WTC11 (cell line): Measurements from ENCODE around the gene SPAG4. TPM values are rescaled to one million over a fixed set of nuclear protein-coding genes. Genes with fewer than 3 reads are reported as not detected.

Source experiments
- ATAC-seq: fragments of 200-7000 bp; cut with Tn5 transposase; 2 replicates; pipeline ENCODE4 v1.10.0; 2021; ENCODE audit warnings: mild to moderate bottlenecking, moderate library complexity
- CTCF ChIA-PET: fragments of 300-600 bp; sonication (Branson Sonifier 250); formaldehyde crosslinking; loops from one replicate; lab custom pipeline; 2021; ENCODE audit warnings: antibody characterized with exemption; lab: Charles Lee
- POLR2A ChIA-PET: fragments of 350-600 bp; sonication (Branson Sonifier 250); formaldehyde crosslinking; loops from one replicate; lab custom pipeline; 2021; ENCODE audit warnings: antibody characterized with exemption; lab: Charles Lee
- DNase-seq: peaks from one replicate; pipeline ENCODE4 v3.0.0; 2021; ENCODE audit warnings: low spot score
- H3K27ac Mint-ChIP-seq: 2 replicates; pipeline ENCODE4 v1.8.0; 2021; ENCODE audit warnings: mixed read lengths
- H3K27me3 Mint-ChIP-seq: 2 replicates; pipeline ENCODE4 v1.8.0; 2021; ENCODE audit warnings: low read depth, mild to moderate bottlenecking, moderate library complexity, mixed read lengths
- H3K36me3 Mint-ChIP-seq: 2 replicates; pipeline ENCODE4 v1.8.0; 2021; ENCODE audit warnings: mixed read lengths
- H3K4me1 Mint-ChIP-seq: 2 replicates; pipeline ENCODE4 v1.8.0; 2022; ENCODE audit warnings: mixed read lengths
- H3K4me3 Mint-ChIP-seq: 2 replicates; pipeline ENCODE4 v1.8.0; 2021; ENCODE audit warnings: mild to moderate bottlenecking, moderate library complexity, mixed read lengths
- H3K9me3 Mint-ChIP-seq: 2 replicates; pipeline ENCODE4 v1.8.0; 2021; ENCODE audit warnings: mixed read lengths
- GRHL2 ChIP-seq: fragments of 250-450 bp; sonication (Bioruptor Pico); IDR thresholded peaks from 2 replicates; pipeline ENCODE4 v1.8.0; 2022; ENCODE audit warnings: mild to moderate bottlenecking, moderate library complexity; ENCODE audit not compliant: insufficient replicate concordance, severe bottlenecking
- GTF2I ChIP-seq: fragments of 250-450 bp; sonication (Bioruptor Pico); conservative IDR thresholded peaks from 2 replicates; pipeline ENCODE4 v1.4.0; 2021; ENCODE audit warnings: mild to moderate bottlenecking
- HMGA2 ChIP-seq: fragments of 250-450 bp; sonication (Bioruptor Pico); IDR thresholded peaks from 2 replicates; pipeline ENCODE4 v1.4.0; 2021; ENCODE audit warnings: mild to moderate bottlenecking, moderate library complexity
- JAZF1 ChIP-seq: fragments of 250-450 bp; sonication (Bioruptor Pico); IDR thresholded peaks from 2 replicates; pipeline ENCODE4 v1.9.0; 2021; ENCODE audit warnings: moderate library complexity, mild to moderate bottlenecking, inconsistent platforms
- NFATC4 ChIP-seq: fragments of 250-450 bp; sonication (Bioruptor Pico); IDR thresholded peaks from 2 replicates; pipeline ENCODE4 v1.9.0; 2021; ENCODE audit warnings: mild to moderate bottlenecking
- NR2C2 ChIP-seq: sonication (generic); formaldehyde crosslinking; IDR thresholded peaks from 2 replicates; pipeline ENCODE4 v1.8.0; 2022; ENCODE audit warnings: mild to moderate bottlenecking, missing genetic modification reagents
- RORB ChIP-seq: fragments of 250-450 bp; sonication (Bioruptor Pico); IDR thresholded peaks from 2 replicates; pipeline ENCODE4 v1.9.0; 2021; ENCODE audit warnings: mild to moderate bottlenecking
- SMAD3 ChIP-seq: sonication (generic); formaldehyde crosslinking; IDR thresholded peaks from 2 replicates; pipeline ENCODE4 v1.8.0; 2022; ENCODE audit warnings: missing genetic modification reagents, mild to moderate bottlenecking, borderline replicate concordance
- SP1 ChIP-seq: sonication (generic); formaldehyde crosslinking; conservative IDR thresholded peaks from 2 replicates; pipeline ENCODE4 v1.8.1; 2022; ENCODE audit warnings: missing genetic modification reagents
- total RNA-seq: library from RNA; stranded (reverse); gene quantifications from 3 replicates; pipeline ENCODE4 v1.2.3, GENCODE V29; 2021
- TF ChIP-seq, protein P1 (sequence below): sonication (generic); formaldehyde crosslinking; IDR thresholded peaks from 2 replicates; pipeline ENCODE4 v1.8.0; 2023; ENCODE audit warnings: missing genetic modification reagents, mild to moderate bottlenecking, borderline replicate concordance
- TF ChIP-seq, protein P2 (sequence below): sonication (generic); formaldehyde crosslinking; IDR thresholded peaks from 2 replicates; pipeline ENCODE4 v1.8.1; 2022; ENCODE audit warnings: low read depth, mild to moderate bottlenecking, moderate library complexity, missing genetic modification reagents, borderline replicate concordance
- TF ChIP-seq, protein P3 (sequence below): sonication (generic); formaldehyde crosslinking; IDR thresholded peaks from 2 replicates; pipeline ENCODE4 v1.8.1; 2023; ENCODE audit warnings: mild to moderate bottlenecking, missing genetic modification reagents, moderate library complexity
- TF ChIP-seq, protein P4 (sequence below): sonication (generic); formaldehyde crosslinking; IDR thresholded peaks from 2 replicates; pipeline ENCODE4 v1.8.0; 2022; ENCODE audit warnings: mild to moderate bottlenecking, missing genetic modification reagents
- TF ChIP-seq, protein P5 (sequence below): sonication (generic); formaldehyde crosslinking; IDR thresholded peaks from 2 replicates; pipeline ENCODE4 v1.8.1; 2023; ENCODE audit warnings: mild to moderate bottlenecking, missing genetic modification reagents
- TF ChIP-seq, protein P6 (sequence below): sonication (generic); formaldehyde crosslinking; IDR thresholded peaks from 2 replicates; pipeline ENCODE4 v1.8.1; 2022; ENCODE audit warnings: mild to moderate bottlenecking, missing genetic modification reagents, moderate library complexity, borderline replicate concordance
- TF ChIP-seq, protein P7 (sequence below): fragments of 200-600 bp; IDR thresholded peaks from 2 replicates; pipeline ENCODE4 v1.8.0; 2022; ENCODE audit warnings: antibody characterized with exemption

Gene SPAG4
- total RNA-seq, 1 experiment from 2014 or later = 3.5 TPM

DNA sequence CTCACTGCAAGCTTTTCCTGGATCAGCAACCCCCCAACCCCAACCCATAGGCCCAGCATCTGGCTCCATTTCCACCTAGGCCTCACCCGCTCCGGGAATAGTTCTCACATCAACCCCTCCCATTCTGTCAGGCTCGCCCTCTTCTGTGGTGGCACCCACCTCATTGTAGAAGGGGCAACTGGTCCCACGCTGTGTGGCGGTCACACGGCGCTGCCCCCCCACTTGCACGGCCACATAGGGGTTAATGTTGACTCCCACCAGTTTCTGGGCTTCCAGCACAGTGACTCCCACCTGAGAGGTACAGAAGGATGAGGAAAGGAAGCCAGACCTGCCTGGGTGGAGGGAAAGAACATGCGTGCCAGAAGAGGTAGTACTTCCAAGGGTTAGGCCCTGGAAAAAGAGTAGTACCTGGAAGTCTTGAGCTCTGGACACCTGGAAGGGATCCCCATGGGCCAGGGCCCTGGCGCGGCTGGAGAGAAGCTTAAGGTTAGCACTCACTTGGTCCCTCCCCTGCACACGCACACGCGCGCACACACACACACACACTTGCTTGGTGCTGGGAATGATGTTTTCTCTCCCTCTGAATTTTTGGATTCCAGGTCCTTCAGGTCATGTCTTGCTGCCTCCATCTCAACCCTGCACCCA lies 12.7 kb upstream of the SPAG4 start:
- POLR2A ChIA-PET = interaction anchor here (1.0 to 1.4 kb wide), 2 partner anchors 13 to 16 kb away, joined by 3 to 4 read pairs; partner anchors contain the start of gene SPAG4
- ATAC-seq (no peak), DNase-seq (no peak)
- Mint-ChIP-seq H3K9me3 (no peaks in the 10 kb centered on the region), H3K27me3 (peaks cover 64% of the 10 kb centered on the region), H3K27ac (no peak overlapping the region), H3K4me1 (peaks cover 9% of the 10 kb centered on the region), H3K36me3 (no peaks in the 10 kb centered on the region), H3K4me3 (no peak overlapping the region)
- CTCF ChIA-PET = interaction anchor here (0.6 to 3.5 kb wide), 4 partner anchors 16 to 284 kb away, joined by 4 to 34 read pairs (median 12); partner anchors contain the start of gene ERGIC3
- no peak for TF ChIP-seq NFATC4 (CRISPR knock-in tag)
- no peak for TF ChIP-seq SP1 (CRISPR knock-in tag)
- TF ChIP-seq, protein P1, sequence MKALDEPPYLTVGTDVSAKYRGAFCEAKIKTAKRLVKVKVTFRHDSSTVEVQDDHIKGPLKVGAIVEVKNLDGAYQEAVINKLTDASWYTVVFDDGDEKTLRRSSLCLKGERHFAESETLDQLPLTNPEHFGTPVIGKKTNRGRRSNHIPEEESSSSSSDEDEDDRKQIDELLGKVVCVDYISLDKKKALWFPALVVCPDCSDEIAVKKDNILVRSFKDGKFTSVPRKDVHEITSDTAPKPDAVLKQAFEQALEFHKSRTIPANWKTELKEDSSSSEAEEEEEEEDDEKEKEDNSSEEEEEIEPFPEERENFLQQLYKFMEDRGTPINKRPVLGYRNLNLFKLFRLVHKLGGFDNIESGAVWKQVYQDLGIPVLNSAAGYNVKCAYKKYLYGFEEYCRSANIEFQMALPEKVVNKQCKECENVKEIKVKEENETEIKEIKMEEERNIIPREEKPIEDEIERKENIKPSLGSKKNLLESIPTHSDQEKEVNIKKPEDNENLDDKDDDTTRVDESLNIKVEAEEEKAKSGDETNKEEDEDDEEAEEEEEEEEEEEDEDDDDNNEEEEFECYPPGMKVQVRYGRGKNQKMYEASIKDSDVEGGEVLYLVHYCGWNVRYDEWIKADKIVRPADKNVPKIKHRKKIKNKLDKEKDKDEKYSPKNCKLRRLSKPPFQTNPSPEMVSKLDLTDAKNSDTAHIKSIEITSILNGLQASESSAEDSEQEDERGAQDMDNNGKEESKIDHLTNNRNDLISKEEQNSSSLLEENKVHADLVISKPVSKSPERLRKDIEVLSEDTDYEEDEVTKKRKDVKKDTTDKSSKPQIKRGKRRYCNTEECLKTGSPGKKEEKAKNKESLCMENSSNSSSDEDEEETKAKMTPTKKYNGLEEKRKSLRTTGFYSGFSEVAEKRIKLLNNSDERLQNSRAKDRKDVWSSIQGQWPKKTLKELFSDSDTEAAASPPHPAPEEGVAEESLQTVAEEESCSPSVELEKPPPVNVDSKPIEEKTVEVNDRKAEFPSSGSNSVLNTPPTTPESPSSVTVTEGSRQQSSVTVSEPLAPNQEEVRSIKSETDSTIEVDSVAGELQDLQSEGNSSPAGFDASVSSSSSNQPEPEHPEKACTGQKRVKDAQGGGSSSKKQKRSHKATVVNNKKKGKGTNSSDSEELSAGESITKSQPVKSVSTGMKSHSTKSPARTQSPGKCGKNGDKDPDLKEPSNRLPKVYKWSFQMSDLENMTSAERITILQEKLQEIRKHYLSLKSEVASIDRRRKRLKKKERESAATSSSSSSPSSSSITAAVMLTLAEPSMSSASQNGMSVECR (CRISPR knock-in tag) = no peak
- TF ChIP-seq, protein P2, sequence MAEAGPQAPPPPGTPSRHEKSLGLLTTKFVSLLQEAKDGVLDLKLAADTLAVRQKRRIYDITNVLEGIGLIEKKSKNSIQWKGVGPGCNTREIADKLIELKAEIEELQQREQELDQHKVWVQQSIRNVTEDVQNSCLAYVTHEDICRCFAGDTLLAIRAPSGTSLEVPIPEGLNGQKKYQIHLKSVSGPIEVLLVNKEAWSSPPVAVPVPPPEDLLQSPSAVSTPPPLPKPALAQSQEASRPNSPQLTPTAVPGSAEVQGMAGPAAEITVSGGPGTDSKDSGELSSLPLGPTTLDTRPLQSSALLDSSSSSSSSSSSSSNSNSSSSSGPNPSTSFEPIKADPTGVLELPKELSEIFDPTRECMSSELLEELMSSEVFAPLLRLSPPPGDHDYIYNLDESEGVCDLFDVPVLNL = no peak
- no peak for TF ChIP-seq GTF2I (CRISPR knock-in tag)
- TF ChIP-seq, protein P3, sequence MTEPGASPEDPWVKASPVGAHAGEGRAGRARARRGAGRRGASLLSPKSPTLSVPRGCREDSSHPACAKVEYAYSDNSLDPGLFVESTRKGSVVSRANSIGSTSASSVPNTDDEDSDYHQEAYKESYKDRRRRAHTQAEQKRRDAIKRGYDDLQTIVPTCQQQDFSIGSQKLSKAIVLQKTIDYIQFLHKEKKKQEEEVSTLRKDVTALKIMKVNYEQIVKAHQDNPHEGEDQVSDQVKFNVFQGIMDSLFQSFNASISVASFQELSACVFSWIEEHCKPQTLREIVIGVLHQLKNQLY (CRISPR knock-in tag) = no peak
- TF ChIP-seq SMAD3 (CRISPR knock-in tag) = no peak
- TF ChIP-seq RORB = no peak
- TF ChIP-seq, protein P4, sequence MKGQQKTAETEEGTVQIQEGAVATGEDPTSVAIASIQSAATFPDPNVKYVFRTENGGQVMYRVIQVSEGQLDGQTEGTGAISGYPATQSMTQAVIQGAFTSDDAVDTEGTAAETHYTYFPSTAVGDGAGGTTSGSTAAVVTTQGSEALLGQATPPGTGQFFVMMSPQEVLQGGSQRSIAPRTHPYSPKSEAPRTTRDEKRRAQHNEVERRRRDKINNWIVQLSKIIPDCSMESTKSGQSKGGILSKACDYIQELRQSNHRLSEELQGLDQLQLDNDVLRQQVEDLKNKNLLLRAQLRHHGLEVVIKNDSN (CRISPR knock-in tag) = no peak
- no peak for TF ChIP-seq GRHL2 (CRISPR knock-in tag)
- no peak for TF ChIP-seq NR2C2 (CRISPR knock-in tag)
- TF ChIP-seq HMGA2 = no peak
- TF ChIP-seq, protein P5, sequence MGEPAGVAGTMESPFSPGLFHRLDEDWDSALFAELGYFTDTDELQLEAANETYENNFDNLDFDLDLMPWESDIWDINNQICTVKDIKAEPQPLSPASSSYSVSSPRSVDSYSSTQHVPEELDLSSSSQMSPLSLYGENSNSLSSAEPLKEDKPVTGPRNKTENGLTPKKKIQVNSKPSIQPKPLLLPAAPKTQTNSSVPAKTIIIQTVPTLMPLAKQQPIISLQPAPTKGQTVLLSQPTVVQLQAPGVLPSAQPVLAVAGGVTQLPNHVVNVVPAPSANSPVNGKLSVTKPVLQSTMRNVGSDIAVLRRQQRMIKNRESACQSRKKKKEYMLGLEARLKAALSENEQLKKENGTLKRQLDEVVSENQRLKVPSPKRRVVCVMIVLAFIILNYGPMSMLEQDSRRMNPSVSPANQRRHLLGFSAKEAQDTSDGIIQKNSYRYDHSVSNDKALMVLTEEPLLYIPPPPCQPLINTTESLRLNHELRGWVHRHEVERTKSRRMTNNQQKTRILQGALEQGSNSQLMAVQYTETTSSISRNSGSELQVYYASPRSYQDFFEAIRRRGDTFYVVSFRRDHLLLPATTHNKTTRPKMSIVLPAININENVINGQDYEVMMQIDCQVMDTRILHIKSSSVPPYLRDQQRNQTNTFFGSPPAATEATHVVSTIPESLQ (CRISPR knock-in tag) = no peak
- TF ChIP-seq, protein P6, sequence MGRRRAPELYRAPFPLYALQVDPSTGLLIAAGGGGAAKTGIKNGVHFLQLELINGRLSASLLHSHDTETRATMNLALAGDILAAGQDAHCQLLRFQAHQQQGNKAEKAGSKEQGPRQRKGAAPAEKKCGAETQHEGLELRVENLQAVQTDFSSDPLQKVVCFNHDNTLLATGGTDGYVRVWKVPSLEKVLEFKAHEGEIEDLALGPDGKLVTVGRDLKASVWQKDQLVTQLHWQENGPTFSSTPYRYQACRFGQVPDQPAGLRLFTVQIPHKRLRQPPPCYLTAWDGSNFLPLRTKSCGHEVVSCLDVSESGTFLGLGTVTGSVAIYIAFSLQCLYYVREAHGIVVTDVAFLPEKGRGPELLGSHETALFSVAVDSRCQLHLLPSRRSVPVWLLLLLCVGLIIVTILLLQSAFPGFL (CRISPR knock-in tag) = no peak
- no peak for TF ChIP-seq JAZF1 (CRISPR knock-in tag)
- TF ChIP-seq, protein P7, sequence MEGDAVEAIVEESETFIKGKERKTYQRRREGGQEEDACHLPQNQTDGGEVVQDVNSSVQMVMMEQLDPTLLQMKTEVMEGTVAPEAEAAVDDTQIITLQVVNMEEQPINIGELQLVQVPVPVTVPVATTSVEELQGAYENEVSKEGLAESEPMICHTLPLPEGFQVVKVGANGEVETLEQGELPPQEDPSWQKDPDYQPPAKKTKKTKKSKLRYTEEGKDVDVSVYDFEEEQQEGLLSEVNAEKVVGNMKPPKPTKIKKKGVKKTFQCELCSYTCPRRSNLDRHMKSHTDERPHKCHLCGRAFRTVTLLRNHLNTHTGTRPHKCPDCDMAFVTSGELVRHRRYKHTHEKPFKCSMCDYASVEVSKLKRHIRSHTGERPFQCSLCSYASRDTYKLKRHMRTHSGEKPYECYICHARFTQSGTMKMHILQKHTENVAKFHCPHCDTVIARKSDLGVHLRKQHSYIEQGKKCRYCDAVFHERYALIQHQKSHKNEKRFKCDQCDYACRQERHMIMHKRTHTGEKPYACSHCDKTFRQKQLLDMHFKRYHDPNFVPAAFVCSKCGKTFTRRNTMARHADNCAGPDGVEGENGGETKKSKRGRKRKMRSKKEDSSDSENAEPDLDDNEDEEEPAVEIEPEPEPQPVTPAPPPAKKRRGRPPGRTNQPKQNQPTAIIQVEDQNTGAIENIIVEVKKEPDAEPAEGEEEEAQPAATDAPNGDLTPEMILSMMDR = no peak
